Measurements from ENCODE around the gene FOCAD. TPM values are rescaled to one million over a fixed set of nuclear protein-coding genes. Genes with fewer than 3 reads are reported as not detected.

The FOCAD gene
- total RNA-seq, 1 donor from 2014 or later: 48.2 TPM

GRCh38 chr9:20790721-20791120 is 106.7 kb downstream of the FOCAD start:
- TF ChIP-seq CTCF (IDR thresholded peaks at IDR 0.05; ENCODE audit: insufficient read depth, low read depth, low read length) (no peak), EZH2 (IDR thresholded peaks at IDR 0.05; ENCODE audit: insufficient read depth, low read length) (no peak)
- no peaks in the 10 kb centered on the region for H3K9me3 ChIP-seq (ENCODE audit: insufficient read depth, low read depth, low read length)

GRCh38 chr9:20791682-20792081 is 107.6 kb downstream of the FOCAD start:
- no peak overlapping the region for H2AFZ ChIP-seq (ENCODE audit: low read depth, low read length)
- no peaks in the 10 kb centered on the region for H3K4me1 ChIP-seq (ENCODE audit: insufficient read depth, low read length)
- Mint-ChIP-seq H3K36me3 (ENCODE audit: low read depth, unreplicated experiment) (peaks cover 10% of the 10 kb centered on the region), H3K27me3 (ENCODE audit: low read depth, unreplicated experiment) (no peaks in the 10 kb centered on the region), H3K4me1 (ENCODE audit: low read depth, unreplicated experiment) (no peaks in the 10 kb centered on the region), H3K9me3 (ENCODE audit: unreplicated experiment) (no peaks in the 10 kb centered on the region), H3K4me3 (ENCODE audit: unreplicated experiment) (no peak overlapping the region), H3K27ac (ENCODE audit: unreplicated experiment) (no peak overlapping the region)
- no peak overlapping the region for H3K4me2 ChIP-seq (ENCODE audit: low read length)
- H3K27me3 ChIP-seq (ENCODE audit: insufficient read depth, low read length): no peaks in the 10 kb centered on the region
- FAIRE-seq (no peak), DNase-seq (ENCODE audit: low read depth) (no peak)
- TF ChIP-seq CTCF (IDR thresholded peaks at IDR 0.05; ENCODE audit: insufficient read depth, low read depth, low read length): no peak
- no peaks in the 10 kb centered on the region for H4K20me1 ChIP-seq (ENCODE audit: insufficient read depth, low read length)
- no peaks in the 10 kb centered on the region for H3K36me3 ChIP-seq (ENCODE audit: insufficient read depth, low read length)
- no peak overlapping the region for H3K4me3 ChIP-seq (ENCODE audit: insufficient read depth, low read depth, low read length)
- no peak overlapping the region for H3K27ac ChIP-seq (ENCODE audit: low read depth, low read length)
- no peak overlapping the region for H3K9ac ChIP-seq (ENCODE audit: low read length)
- no peaks in the 10 kb centered on the region for H3K9me3 ChIP-seq (ENCODE audit: insufficient read depth, low read depth, low read length)
- H3K79me2 ChIP-seq (ENCODE audit: insufficient read depth, low read length): no peaks in the 10 kb centered on the region

More at GRCh38 chr9:20790721-20791120, 106.7 kb downstream of the FOCAD start:
- no peak for DNase-seq (ENCODE audit: low read depth)
- H3K4me2 ChIP-seq (ENCODE audit: low read length): no peak overlapping the region
- H2AFZ ChIP-seq (ENCODE audit: low read depth, low read length): no peak overlapping the region
- H3K27me3 Mint-ChIP-seq (ENCODE audit: low read depth, unreplicated experiment): no peaks in the 10 kb centered on the region
- no peak overlapping the region for H3K9ac ChIP-seq (ENCODE audit: low read length)
- H3K27ac Mint-ChIP-seq (ENCODE audit: unreplicated experiment): no peak overlapping the region
- peaks cover 10% of the 10 kb centered on the region for H3K36me3 Mint-ChIP-seq (ENCODE audit: low read depth, unreplicated experiment)
- H3K4me3 Mint-ChIP-seq (ENCODE audit: unreplicated experiment): no peak overlapping the region
- H3K4me1 Mint-ChIP-seq (ENCODE audit: low read depth, unreplicated experiment): no peaks in the 10 kb centered on the region
- no peaks in the 10 kb centered on the region for H3K36me3 ChIP-seq (ENCODE audit: insufficient read depth, low read length)
- no peaks in the 10 kb centered on the region for H4K20me1 ChIP-seq (ENCODE audit: insufficient read depth, low read length)
- no peak for FAIRE-seq
- H3K4me3 ChIP-seq (ENCODE audit: insufficient read depth, low read depth, low read length): no peak overlapping the region
- H3K27me3 ChIP-seq (ENCODE audit: insufficient read depth, low read length): no peaks in the 10 kb centered on the region
- H3K79me2 ChIP-seq (ENCODE audit: insufficient read depth, low read length): no peaks in the 10 kb centered on the region
- no peaks in the 10 kb centered on the region for H3K4me1 ChIP-seq (ENCODE audit: insufficient read depth, low read length)
- H3K27ac ChIP-seq (ENCODE audit: low read depth, low read length): no peak overlapping the region
- H3K9me3 Mint-ChIP-seq (ENCODE audit: unreplicated experiment): no peaks in the 10 kb centered on the region

- H3K27me3 ChIP-seq (ENCODE audit: insufficient read depth, low read length): no peaks in the 10 kb centered on the region
- no peaks in the 10 kb centered on the region for H3K4me1 ChIP-seq (ENCODE audit: insufficient read depth, low read length)
- peaks cover 5% of the 10 kb centered on the region for H4K20me1 ChIP-seq (ENCODE audit: insufficient read depth, low read length)
- no peak for TF ChIP-seq CTCF (IDR thresholded peaks at IDR 0.05; ENCODE audit: insufficient read depth, low read depth, low read length)
- TF ChIP-seq EZH2 (IDR thresholded peaks at IDR 0.05; ENCODE audit: insufficient read depth, low read length): no peak
- no peak overlapping the region for H3K4me3 ChIP-seq (ENCODE audit: insufficient read depth, low read depth, low read length)
- H3K79me2 ChIP-seq (ENCODE audit: insufficient read depth, low read length): no peaks in the 10 kb centered on the region
- Mint-ChIP-seq H3K27ac (ENCODE audit: unreplicated experiment) (no peak overlapping the region), H3K36me3 (ENCODE audit: low read depth, unreplicated experiment) (peaks cover 4% of the 10 kb centered on the region), H3K4me1 (ENCODE audit: low read depth, unreplicated experiment) (no peaks in the 10 kb centered on the region), H3K27me3 (ENCODE audit: low read depth, unreplicated experiment) (no peaks in the 10 kb centered on the region), H3K4me3 (ENCODE audit: unreplicated experiment) (no peak overlapping the region), H3K9me3 (ENCODE audit: unreplicated experiment) (peaks cover 1% of the 10 kb centered on the region)
- H3K9me3 ChIP-seq (ENCODE audit: insufficient read depth, low read depth, low read length): no peaks in the 10 kb centered on the region
- no peak overlapping the region for H3K4me2 ChIP-seq (ENCODE audit: low read length)
- DNase-seq (ENCODE audit: low read depth) (no peak), FAIRE-seq (no peak)
- no peak overlapping the region for H3K9ac ChIP-seq (ENCODE audit: low read length)
- no peak overlapping the region for H3K27ac ChIP-seq (ENCODE audit: low read depth, low read length)
- H3K36me3 ChIP-seq (ENCODE audit: insufficient read depth, low read length): no peaks in the 10 kb centered on the region
- H2AFZ ChIP-seq (ENCODE audit: low read depth, low read length): no peak overlapping the region
Measured at GRCh38 chr9:20804489-20805250, 120.6 kb downstream of the FOCAD start.
